Stimulated activated naive CD8-positive, alpha-beta T cell treated with anti-CD3 and anti-CD28 coated beads, Interleukin-15, Interleukin-2, amounts not matched to agents 100 U/mL and 50 U/mL, for 24 hours (primary cell): ENCODE results near the gene RFFL.
A peak's percentile ranks its signal among the peaks of the same experiment; 100 is the strongest.

Source experiments
- ATAC-seq: fragments of 150-1000 bp; cut with Tn5 transposase; one replicate; pipeline ENCODE4 v1.10.0; 2021
- DNase-seq: peaks from one replicate; pipeline ENCODE4 v3.0.0; 2021

The RFFL gene

DNA sequence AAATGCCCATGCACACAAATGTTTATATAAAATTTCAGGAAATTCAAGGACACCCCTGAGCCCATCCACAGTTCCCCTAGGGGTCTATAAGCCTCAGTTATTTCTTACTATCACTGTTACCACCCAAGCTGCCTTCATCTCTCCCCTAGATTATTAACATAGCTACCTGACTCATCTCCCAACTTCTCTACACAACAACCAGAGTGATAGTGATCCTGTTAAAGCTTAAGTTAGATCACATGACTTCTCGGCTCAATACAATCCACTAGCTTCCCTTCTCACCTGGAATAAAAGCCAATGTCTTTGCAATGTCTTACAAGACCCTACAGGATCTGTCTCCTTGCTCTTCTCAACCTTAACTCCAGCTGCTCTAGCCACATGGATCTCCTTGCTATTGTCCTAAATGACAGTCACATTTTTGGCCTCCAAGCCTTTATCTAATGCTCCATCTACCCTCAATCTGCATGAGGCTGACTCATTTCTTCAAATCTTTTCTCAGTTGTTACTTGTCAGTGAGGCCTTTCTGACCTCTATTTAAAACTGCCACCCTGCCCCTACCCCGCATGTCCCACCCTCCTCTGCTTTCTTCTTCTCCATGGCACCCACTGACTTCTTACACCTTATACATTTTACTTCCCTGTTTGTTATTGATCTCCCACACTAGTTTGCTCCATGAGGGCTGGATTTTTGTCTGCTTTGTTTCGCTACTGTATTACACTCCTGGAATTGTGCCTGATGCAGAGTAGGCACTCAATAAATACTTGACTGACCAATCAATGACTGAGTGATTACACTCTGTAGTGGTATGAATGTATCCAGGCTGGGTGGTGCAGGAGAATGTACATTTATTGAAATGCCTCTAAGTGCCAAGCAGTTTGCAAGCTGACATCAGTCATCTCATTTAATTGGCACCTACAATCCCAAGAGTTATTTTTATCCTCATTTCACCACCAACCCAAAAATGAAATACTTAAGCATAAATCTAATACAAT is 88.4 kb downstream of the RFFL start:
- ATAC-seq: peak; percentile 57
- DNase-seq: no peak

DNA sequence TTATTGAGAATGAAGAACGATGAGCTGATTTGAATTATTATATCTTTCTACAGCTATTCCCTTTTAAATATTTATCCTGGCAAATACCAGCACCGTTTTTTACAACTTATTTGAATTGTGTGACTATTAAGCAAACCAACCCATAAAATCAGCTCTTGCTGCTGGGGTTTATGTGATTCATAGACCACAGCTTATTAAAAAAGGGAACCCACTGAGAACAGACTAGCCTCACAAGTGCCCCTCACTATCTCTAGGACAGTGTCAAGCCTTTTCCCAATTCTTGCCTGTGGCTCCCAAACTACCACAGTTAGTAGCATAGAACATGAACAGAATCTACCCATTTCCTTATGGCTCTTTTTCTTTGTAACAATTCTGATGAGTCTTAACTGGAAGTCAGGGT is 89.3 kb downstream of the RFFL start:
- DNase-seq (no peak), ATAC-seq (peak; percentile 44)

DNA sequence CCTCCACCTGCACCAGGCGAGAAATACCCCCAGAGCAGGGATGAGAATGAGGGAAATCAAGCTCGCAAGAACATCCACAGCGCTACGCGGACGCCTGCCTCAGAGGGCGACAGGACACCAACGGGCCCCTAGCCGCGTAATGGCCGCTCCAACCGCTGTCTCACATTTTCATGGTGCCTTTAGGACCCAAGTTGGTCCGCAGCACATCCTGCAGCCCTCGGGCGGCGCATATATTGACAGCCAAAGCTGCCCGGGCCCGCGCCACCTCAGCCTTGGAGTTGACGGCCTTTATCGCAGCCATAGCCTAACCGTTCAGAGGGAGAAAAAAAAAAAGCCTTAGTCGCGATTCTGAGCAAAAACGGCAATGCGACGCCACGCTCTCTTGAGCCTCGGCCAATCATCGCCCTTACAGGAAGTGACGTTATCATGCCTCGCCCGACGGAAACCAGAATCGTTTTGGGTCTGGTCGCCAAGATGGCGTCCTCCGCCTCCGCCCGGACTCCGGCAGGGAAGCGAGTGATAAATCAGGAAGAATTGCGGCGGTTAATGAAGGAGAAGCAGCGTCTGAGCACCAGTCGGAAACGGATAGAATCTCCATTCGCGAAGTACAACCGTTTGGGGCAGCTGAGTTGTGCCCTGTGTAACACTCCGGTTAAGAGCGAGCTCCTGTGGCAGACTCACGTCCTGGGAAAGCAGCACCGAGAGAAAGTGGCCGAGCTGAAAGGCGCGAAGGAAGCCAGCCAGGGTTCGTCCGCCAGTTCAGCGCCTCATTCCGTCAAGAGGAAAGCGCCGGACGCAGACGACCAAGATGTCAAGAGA is 102.2 kb downstream of the RFFL start, which contains the start of the genes CCT6B and ZNF830:
Gene CCT6B, minus strand, starts transcription at position 368 of the 819 bp plus-strand sequence. Its CDS starts 67 bp downstream, at position 301.
Gene ZNF830, plus strand, starts transcription at position 448 of the 819 bp plus-strand sequence. Its CDS starts 27 bp downstream, at position 475.
- DNase-seq (peak; percentile 90), ATAC-seq (peak; percentile 97)

DNA sequence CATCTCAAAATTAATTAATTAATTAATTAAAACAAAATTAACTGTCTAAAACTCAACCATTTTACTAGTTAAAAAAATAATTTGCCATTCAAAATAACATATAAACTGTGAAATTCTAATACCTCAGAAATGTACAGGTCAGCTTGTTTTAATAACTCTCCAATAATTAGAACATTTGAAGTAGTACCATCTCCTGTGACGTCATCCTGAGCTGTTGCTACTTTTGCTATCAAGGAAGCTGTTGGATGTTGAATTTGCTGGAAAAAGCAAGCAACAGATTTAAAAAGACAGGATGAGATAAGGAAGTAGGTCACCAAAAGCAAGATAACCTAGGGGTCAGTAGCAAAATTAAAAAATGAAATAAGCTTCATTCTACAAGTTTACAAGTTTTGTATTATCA is 105.1 kb downstream of the RFFL start:
- no peak for DNase-seq
- no peak for ATAC-seq
